Measurements from ENCODE around the gene NR0B1. TPM values are rescaled to one million over a fixed set of nuclear protein-coding genes. Genes with fewer than 3 reads are reported as not detected.

NR0B1 gene, protein sequence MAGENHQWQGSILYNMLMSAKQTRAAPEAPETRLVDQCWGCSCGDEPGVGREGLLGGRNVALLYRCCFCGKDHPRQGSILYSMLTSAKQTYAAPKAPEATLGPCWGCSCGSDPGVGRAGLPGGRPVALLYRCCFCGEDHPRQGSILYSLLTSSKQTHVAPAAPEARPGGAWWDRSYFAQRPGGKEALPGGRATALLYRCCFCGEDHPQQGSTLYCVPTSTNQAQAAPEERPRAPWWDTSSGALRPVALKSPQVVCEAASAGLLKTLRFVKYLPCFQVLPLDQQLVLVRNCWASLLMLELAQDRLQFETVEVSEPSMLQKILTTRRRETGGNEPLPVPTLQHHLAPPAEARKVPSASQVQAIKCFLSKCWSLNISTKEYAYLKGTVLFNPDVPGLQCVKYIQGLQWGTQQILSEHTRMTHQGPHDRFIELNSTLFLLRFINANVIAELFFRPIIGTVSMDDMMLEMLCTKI
- not detected in 2 replicates for total RNA-seq (2014; rRNA removed; shearing (Covaris generic))

DNA sequence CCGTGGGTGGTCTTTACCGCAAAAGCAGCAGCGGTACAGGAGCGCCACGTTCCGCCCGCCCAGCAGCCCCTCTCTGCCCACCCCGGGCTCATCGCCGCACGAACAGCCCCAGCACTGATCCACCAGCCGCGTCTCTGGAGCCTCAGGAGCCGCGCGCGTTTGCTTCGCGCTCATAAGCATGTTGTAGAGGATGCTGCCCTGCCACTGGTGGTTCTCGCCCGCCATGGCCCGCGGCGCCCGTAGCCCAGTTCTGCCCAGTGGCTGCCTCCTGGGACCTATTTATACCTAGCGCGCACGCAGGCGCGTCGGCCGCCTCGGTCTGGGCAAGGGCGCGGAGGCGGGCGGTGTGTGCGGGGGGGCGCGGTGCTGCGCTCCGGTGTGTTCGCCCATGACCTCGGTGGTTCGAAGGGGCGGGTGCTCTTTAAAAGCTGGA is at the start of gene NR0B1:
TSS of gene NR0B1 (minus strand) at position 252 of the 433 bp plus-strand sequence. CDS start at position 225, 27 bp downstream.
- DNase-seq (ENCODE audit: low read depth) = no peak

DNA sequence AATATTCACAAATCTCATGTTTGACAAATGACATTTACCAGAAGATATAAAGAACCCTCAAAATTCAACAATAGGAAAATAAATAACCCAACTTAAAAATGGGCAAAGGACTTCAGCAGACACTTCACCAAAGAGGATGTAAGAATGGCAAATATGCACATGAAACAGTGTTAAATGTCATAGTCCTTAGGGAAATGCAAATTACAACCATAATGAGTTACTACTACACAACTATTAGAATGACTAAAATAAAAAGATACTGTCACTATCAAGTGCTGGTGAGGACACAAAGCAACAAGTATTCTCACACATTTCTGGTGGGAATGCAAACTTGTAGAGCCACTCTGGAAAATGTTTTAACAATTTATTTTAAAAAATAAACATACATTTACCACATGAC is 40.8 kb upstream of the NR0B1 start:
- DNase-seq (ENCODE audit: low read depth) = no peak

DNA sequence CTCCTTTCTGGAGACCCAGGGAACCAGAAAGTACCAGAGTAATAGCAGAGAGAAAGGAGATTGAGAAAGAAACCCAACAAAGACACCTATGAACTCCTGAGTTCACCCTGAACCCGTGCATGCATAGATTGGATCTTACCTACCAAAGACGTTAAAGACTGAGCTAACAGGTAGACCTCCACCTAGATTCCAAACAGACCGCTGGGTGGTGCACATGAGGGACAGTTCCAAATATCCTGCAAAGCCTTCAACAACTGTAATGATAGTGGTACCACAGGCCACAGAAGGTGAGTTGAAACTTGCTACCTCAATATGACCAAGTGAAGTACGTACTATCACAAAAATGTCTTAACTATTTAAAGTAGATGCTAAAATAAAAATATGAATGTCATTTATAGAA is 34.0 kb upstream of the NR0B1 start:
- DNase-seq (ENCODE audit: low read depth) = no peak

DNA sequence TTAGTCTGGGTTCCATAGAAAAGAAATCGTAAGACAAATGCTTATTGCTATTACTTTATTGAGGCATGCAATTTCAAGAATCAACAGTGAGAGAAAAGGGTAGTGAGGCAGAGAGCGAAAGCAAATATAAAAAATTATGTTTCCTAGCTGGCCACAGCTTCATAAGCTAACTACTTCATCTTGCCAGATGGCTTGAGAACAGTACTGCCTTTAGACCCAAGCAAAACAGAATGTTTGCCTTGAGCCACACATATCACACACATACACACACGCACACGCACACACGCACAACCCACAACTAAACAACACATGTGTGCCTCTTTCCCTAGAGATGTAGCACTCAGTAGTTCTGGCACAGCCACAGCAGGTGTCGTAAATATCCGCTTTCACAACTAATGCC is 31.6 kb upstream of the NR0B1 start:
- no peak for DNase-seq (ENCODE audit: low read depth)

DNA sequence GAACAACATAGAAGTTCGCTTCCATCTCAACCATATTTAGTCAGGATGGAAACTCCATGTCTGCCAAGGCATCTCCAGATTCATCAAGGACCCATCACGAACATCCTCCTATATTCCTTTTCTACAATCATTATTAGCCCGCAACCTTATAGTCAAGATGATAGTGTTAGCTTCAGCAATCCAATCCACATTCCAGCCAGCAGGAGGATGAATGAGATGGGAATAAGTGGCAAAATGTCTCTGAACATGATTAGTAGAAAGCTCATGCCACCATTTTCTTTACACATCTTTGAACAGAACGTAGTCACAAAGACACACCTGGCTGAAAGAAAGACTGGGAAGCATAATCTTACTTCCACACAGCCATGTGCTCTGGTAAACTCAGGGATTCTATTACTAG is 18.6 kb upstream of the NR0B1 start:
- DNase-seq (ENCODE audit: low read depth) = peak; percentile 4

DNA sequence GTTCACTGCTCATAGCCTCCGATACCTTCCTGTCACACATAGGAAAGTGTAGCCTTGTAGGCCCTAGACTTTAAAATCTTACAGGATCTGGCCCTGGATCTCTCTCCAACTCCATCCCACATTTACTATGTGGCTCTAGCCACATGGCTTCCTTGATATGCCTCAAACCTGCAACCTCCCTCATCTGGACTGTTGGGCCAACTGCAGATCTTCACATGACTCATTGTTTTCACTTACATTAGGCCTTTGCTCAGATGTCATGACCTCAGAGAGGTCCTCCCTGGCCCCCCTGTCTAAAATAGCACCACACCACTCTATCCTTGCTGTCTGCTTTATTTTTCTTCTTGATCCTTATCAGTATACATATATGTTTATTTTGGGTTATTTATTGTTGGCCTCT is 8.1 kb upstream of the NR0B1 start:
- DNase-seq (ENCODE audit: low read depth) = no peak

DNA sequence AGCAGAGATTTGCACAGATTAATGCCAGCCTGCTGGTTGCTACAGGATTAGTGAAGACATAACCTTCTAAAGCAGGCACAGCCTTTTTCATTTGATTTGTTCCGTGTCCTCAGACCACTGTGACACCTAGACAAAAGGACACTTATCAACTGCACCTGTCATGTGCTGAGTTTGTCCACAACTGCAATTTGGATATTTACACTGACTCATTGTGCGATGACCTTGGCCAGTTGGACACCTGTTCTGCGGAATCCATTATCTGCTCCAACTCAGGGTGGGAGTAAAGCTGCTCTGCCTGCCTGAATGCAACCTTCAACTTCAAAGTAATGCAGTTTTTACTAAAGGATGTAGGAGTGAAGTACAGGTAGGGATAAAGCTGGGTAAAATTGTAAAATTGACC is 4.1 kb upstream of the NR0B1 start:
- no peak for DNase-seq (ENCODE audit: low read depth)

DNA sequence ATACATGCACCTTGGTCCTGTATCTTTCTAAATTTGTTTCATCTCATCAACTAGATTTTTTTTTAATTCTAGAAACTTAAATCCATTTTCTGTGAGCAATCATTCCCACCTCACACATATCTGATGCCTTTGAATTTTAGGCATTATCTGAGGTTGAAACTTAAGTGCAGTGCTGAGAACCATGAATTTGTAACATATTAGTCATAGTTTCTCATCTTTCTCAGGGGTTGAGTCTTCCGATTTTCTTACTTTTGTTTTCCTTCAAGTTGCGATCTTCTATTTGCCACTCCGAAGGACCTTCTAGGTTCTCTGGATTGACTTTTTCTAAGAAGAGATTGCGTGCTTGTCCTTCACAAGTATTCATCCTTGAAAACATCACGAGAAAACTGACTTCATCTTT is 3.7 kb upstream of the NR0B1 start:
- DNase-seq (ENCODE audit: low read depth) = peak; percentile 46

DNA sequence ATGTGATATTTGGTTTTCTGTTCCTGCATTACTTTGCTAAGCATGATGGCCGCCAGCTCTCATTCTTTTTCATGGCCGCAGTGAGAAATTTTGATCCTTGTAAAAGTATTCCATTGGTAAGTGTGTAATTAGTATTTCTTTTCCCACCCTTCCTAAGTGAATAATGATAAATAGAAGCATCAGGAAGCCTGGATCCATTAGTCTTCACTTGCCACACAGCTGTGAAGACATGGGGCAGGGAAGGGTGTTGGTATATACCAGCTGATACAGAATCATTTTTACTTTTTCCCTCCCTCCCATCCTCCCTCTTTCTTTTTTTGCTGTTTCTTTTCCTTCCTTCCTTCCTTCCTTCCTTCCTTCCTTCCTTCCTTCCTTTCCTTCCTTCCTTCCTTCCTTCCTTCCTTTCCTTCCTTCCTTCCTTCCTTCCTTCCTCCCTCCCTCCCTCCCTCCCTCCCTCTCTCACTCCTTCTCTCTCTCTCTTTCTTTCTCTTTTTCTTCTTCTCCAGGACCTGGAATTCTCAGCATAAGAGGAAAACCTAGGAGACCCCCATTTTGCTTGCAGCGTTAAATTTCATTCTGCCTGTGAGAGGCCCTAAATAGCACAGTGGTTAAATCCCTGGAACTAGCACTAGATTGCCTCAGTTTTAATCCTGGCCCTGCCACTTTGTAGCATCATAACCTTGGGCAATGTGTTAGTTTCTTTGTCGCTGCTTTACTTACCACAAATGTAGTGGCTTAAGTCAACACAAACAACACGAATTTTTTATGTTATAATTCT is 1.4 kb upstream of the NR0B1 start:
- DNase-seq (ENCODE audit: low read depth) = no peak

DNA sequence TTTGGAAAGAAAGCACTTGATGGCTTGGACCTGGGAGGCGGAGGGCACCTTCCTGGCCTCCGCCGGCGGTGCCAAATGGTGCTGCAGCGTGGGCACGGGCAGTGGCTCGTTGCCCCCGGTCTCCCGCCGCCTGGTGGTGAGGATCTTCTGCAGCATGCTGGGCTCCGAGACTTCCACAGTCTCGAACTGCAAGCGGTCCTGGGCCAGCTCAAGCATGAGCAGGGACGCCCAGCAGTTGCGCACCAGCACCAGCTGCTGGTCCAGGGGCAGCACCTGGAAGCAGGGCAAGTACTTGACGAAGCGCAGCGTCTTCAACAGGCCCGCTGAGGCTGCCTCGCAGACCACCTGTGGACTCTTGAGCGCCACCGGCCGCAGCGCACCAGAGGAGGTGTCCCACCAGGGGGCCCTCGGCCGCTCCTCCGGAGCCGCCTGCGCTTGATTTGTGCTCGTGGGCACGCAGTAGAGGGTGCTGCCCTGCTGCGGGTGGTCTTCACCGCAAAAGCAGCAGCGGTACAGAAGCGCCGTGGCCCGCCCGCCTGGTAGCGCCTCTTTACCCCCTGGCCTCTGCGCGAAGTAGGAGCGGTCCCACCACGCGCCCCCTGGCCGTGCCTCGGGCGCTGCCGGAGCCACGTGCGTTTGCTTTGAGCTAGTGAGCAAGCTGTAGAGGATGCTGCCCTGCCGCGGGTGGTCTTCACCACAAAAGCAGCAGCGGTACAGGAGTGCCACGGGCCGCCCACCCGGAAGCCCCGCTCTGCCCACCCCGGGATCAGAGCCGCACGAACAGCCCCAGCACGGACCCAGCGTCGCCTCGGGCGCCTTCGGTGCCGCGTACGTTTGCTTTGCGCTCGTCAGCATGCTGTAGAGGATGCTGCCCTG is 689 bp downstream of the NR0B1 start:
- peak; percentile 44 for DNase-seq (ENCODE audit: low read depth)

DNA sequence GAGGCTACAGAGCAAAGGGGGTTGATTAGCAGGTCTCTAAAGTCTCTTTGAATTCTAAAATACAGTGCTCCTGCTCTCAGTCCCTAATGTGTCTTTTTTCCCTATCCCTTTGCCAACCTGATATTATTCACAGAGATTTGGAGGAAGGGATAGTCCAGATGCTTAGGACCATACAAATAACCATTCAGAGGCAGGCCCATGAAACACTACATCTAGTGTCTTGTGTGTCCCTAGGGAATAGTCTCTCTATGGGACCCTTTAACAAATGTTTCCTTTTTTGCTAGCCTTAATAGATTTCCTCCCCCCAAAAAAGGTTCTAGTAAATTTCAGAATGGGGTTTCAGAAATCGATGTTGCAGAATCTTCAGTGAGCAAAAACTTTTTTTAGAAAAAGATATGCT is 1.7 kb downstream of the NR0B1 start:
- DNase-seq (ENCODE audit: low read depth) = no peak

DNA sequence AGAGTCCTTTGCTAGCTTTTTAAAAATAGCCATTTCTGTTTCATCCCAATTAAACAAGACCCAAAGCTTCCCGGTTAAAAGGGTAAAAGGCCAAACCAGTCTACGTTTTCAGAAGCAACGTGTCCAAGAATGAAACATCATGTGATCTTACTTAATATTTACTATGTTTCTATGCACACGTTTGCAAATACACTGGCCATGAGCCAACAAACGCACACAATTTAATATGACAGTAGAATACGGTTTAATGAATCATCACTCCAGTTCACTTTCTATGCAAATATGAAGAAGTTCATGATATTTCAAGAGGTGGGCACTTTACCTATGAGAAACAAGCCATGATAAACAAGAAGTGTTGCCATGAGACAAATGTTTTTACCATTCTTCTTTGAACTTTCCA is 4.3 kb downstream of the NR0B1 start:
- DNase-seq (ENCODE audit: low read depth) = no peak

DNA sequence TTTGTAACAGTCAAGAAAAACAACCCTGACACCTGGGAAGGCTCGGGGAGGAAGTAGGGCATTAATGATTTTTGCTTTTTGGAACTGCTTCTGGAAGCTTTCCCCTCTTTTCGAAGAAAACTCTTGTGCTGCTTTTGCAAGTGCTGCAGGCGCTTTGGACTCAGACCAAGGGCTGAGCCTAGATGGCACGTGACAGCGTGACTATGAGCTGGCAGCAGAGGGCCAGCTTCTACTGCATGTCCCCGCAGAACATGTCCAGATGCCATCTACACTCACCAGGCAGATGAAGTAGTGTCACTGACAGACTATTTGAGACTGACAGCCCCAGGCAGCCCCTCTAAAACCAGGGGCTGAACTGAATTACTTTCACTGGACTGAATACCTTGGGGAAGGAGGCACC is 6.2 kb downstream of the NR0B1 start:
- peak; percentile 79 for DNase-seq (ENCODE audit: low read depth)

DNA sequence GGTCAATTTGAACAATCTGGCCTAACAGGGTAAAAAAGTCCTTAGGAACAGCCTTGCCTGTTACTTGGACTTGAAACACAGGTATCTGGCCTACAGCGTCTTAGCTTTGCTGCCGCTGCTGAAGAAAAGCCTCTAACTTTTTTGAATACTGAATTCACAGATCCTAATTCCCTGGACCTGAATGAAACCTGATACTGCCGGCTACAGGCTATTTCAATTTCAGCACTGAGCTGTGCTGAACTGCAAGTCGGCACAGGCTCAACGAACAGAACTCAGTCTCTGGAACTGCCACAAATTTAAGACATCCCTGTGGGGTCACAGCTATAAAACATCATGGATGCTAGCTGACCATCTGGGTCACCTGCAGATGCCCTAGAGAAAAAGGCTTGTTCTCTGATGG is 7.2 kb downstream of the NR0B1 start:
- DNase-seq (ENCODE audit: low read depth) = peak; percentile 57

DNA sequence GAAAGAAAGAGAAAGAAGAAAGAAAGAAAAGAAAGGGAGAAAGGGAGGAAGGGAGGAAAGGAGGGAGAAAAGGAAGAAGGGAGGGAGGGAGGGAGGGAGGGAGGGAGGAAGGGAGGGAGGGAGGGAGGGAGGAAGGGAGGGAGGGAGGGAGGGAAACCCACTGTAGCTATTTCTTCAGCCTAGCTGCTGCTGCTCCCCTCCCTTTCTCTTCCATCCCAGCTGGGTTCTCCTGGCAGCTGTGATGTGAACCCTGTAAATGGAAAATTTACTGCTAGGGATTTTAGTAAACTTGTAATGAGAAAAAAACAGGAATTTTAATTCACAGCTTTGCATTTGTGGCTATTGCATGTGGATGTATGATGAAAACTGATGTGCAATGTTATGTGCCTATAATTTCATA is 8.0 kb downstream of the NR0B1 start:
- DNase-seq (ENCODE audit: low read depth) = no peak

DNA sequence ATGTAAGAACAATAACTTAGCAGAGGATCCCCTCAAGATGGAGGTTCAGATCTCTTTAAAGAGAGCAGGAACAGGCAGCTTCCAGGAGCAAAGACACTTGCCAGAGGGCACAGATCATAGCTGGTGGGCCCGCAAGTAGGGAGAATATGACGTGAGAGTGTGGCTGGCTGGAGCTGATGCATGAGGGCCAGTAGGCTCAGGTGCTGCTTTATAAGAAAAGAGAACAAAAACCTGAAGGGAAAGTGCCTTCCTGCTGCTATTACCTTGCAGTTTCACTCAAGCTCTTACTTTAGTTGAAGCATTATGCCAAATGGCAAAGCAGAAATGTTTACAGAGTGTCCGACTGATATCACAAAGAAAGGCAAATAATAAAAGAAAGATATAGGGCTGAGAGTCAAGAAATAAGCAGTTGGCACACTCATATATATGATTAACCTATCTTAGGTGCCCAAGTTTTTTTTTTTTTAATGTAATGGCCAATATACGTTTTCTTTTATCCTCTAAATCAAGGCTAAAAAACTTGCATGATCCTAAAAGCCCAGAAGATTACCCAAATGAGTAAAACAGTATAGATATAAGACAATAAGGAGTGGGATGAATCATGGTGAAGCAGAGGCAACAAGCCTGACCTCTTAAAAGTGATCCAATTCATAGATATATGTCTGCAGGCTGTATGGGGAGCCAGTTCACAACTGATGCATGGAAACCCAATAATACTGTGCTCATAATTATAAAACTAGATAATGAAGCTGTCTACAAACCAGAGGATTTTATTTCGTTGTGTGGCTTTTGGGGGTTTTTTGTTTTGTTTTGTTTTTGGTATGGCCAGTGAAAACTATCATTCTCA is 12.6 kb downstream of the NR0B1 start:
- peak; percentile 29 for DNase-seq (ENCODE audit: low read depth)

DNA sequence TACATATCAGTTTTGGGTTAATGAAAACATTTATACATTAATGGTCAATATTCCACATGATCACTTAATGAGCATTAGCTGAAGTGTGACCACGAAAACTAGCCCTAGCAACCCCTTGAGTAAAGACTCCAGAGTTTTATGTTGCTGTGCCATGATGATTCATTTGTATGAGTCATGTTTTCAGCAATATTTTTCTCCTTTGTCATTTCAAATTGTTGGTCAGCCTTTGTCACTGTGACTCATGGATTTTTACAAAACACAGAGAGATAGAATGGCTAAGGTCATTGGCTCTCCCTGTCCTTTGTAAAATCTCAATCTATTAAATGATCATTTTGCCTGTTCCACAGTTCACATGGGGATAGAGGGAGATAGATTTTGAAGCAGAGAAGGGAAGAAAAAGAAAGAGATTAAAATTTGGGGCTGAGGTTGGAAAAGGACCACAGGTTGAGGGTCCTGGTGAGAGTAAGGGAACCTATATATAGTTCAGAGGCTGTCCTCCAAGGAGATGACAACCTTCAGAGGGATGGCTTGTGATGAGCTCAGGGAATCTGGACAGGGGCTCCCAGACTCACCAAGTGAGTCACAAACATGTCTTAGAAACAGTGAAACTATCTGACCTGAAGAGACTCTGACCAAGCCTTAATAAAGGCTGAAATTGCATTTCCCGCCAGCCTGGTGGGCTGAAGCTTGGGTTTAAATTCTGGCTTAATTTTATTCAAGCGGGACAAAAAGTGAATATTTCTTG is 25.6 kb downstream of the NR0B1 start:
- DNase-seq (ENCODE audit: low read depth) = peak; percentile 97

DNA sequence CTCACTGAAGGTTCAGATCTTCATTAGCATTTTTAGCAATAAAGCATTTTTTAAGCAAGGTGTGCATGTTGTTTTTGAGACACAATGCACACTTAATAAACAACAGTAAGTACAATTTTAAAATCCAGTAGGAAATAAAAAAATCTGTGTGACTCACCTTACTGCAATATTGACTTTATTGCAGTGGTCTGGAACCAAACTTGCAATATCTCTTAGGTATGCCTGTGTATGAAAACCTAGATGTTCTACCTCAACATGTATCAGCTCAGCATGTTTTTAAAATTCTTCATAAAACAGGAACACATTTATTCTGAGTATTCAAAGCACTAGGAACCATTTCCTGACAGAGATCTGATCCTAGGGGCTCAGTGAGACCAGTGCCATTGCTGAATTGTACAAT is 26.7 kb downstream of the NR0B1 start:
- no peak for DNase-seq (ENCODE audit: low read depth)

DNA sequence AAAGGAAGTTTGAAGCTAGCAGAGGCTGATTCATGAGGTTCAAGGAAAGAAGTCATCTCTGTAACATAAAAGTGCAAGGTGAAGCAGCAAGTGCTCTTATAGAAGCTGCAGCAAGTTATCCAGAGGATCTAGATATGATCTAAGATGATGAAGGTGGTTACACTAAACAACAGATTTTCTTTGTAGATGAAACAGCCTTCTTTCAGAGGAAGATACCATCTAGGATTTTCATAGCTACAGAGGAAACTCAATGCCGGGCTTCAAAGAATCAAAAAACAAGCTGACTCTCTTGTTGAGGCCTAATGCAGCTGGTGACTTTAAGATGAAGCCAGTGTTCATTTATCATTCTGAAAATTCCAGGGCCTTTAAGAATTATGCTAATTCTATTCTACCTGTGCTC is 28.8 kb downstream of the NR0B1 start:
- no peak for DNase-seq (ENCODE audit: low read depth)

DNA sequence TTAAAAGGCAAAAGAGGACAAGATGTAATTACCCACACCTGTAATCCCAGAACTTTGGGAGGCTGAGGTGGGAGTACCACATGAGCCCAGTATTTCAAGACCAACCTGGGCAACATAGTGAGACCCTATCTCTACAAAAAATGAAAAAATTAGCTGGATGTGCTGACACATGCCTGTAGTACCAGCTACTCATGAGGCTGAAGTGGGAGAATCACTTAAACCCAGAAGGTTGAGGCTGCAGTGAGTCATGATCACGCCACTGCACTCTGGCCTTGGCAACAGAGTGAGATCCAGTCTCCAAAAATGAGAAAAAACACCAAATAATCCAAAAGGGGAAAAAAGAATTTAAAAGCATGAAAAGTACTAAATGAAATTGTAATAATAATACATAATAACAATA is 30.8 kb downstream of the NR0B1 start:
- DNase-seq (ENCODE audit: low read depth) = peak; percentile 62
